T-helper 1 cell treated with Interleukin-12 subunit alpha and Interleukin-12 subunit beta and Interleukin-4 antibody, amounts not matched to agents 30 μg/mL and 1 μg/mL, for 36 hours (primary cell): ENCODE data around the gene RHBDD3.

Experiments used
- H3K27ac Mint-ChIP-seq: one replicate; pipeline ENCODE4 v1.8.0; 2021; ENCODE audit warnings: mild to moderate bottlenecking, mixed read lengths
- H3K27me3 Mint-ChIP-seq: one replicate; pipeline ENCODE4 v1.8.0; 2021; ENCODE audit warnings: low read depth, mixed read lengths
- H3K36me3 Mint-ChIP-seq: one replicate; pipeline ENCODE4 v1.8.0; 2021; ENCODE audit warnings: low read depth, mixed read lengths
- H3K4me1 Mint-ChIP-seq: one replicate; pipeline ENCODE4 v1.8.0; 2021; ENCODE audit warnings: low read depth, mixed read lengths
- H3K4me3 Mint-ChIP-seq: one replicate; pipeline ENCODE4 v1.8.0; 2021; ENCODE audit warnings: mild to moderate bottlenecking, moderate library complexity, mixed read lengths
- H3K9me3 Mint-ChIP-seq: one replicate; pipeline ENCODE4 v1.8.0; 2021; ENCODE audit warnings: mixed read lengths

Gene RHBDD3

DNA sequence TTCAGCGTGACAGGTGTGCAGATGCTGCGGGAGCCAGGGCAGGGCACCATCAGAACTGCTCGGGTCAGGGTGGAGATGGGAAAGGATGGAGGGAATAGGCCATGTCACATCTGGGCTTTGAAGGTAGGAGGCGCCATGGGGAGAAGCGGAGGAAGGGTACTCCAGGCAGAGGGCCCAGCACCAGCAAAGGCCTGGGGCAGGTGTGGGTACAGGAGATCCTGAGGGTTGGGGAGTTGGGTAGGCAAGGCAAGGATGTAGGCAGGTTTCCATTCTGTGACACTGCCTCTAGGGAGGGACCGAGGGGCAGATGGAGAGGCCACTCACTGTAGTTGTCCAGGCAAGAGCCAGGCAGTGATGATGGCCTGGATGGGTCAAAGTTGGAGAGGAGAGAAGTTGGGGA, 53.5 kb downstream of the RHBDD3 start:
- H3K4me3 Mint-ChIP-seq, result no peak overlapping the region

DNA sequence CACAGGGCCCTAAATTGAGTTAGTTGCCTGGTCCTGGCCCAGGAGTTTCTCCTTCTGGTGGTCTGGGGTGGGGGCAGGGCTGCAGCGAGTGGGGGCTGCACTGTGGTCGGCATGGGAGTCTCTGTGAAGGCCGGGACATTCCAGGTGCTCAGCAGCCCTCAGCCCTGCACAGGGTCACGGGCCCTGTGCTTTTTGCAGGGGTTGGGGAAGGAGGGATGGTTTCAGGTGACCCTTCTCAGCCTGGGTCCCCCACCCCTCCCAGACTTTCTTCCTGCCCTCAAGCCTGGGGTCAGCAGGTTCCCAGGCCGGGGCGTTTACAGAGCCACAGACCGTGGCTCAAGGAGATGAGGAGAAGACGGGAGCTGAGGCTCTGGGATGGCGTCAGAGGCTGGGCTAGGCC, 54.3 kb downstream of the RHBDD3 start:
- Mint-ChIP-seq H3K27ac (no peak overlapping the region), H3K9me3 (no peaks in the 10 kb centered on the region), H3K27me3 (peaks cover 14% of the 10 kb centered on the region), H3K4me3 (no peak overlapping the region), H3K4me1 (no peaks in the 10 kb centered on the region), H3K36me3 (no peaks in the 10 kb centered on the region)

More for the DNA sequence above, 53.5 kb downstream of the RHBDD3 start:
- Mint-ChIP-seq H3K9me3 (no peaks in the 10 kb centered on the region), H3K27me3 (peaks cover 12% of the 10 kb centered on the region), H3K36me3 (no peaks in the 10 kb centered on the region), H3K4me1 (no peaks in the 10 kb centered on the region), H3K27ac (no peak overlapping the region)

DNA sequence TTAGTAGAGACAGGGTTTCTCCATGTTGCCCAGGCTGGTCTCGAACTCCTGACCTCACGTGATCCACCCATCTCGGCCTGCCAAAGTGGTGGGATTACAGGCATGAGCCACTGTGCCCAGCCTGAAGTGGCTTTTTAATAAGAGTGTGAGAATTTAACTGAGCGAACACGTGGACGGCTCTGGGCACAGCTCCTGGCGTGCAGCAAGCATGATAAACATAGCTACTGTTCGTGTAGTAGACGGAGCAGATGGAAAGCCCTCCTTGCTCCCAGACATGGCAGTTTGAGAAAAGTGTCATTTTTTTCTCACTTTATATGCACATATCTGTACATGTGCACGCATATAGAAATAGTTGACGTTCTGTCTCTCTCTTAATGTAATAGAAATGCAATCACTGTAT, 55.0 kb downstream of the RHBDD3 start:
- no peaks in the 10 kb centered on the region for H3K9me3 Mint-ChIP-seq
- no peaks in the 10 kb centered on the region for H3K4me1 Mint-ChIP-seq
- no peaks in the 10 kb centered on the region for H3K36me3 Mint-ChIP-seq
- H3K27ac Mint-ChIP-seq, result no peak overlapping the region
- no peak overlapping the region for H3K4me3 Mint-ChIP-seq
- peaks cover 20% of the 10 kb centered on the region for H3K27me3 Mint-ChIP-seq

DNA sequence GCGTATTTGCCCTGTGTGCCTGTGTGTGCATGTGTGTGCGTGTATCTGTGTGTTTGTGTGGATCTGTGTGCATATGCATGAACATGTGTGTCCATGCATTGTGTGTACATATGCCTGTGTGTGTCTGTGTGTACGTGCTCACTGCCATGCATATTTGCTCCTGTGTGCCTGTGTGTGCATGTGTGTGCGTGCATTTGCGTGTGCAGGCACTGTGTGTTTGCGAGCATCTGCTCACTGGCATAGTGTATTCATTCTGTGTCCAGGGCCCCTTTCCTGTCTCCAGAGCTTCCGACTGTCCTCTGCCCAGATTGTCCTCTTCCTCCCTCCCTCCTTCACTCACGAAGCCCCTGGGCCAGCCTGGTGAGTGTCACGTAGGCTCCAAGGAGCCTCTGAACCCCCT, 56.3 kb downstream of the RHBDD3 start:
- Mint-ChIP-seq H3K4me1 (no peaks in the 10 kb centered on the region), H3K9me3 (no peaks in the 10 kb centered on the region), H3K4me3 (no peak overlapping the region), H3K27me3 (peaks cover 33% of the 10 kb centered on the region), H3K27ac (no peak overlapping the region), H3K36me3 (no peaks in the 10 kb centered on the region)

DNA sequence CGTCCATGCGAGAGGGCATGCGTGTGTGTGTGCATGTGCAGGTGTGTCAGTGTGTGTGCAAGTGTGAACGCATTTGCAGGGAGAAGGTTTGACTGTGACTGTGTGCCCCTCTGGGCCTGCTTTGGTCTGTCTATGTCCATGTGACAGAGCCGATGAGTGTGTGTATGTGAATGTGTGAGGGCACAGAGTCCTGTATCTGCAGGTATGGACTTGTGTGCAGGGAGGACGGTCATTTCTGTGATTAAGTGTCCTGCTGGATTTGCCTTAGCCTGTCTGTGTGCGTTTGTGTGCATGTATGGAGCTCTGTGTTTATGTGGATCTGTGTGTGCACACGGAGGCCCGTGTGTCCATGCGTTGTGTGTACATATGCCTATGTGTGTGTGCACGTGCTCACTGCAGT, 56.7 kb downstream of the RHBDD3 start:
- Mint-ChIP-seq H3K4me1 (peaks cover 1% of the 10 kb centered on the region), H3K27me3 (peaks cover 36% of the 10 kb centered on the region), H3K9me3 (no peaks in the 10 kb centered on the region), H3K27ac (no peak overlapping the region), H3K36me3 (no peaks in the 10 kb centered on the region), H3K4me3 (no peak overlapping the region)
